Epidermal melanocyte (primary cell): ENCODE data around the gene BAIAP2.
"Not testable (repeated sequence)": the region's sequence is repeated elsewhere in the genome, so short reads cannot be mapped to it uniquely, and the experiment has no call there.

Source experiments
- DNase-seq: peaks from one replicate; pipeline ENCODE4 v3.0.0; 2011; ENCODE audit warnings: low spot score; ENCODE audit not compliant: insufficient read length

Gene BAIAP2

DNA sequence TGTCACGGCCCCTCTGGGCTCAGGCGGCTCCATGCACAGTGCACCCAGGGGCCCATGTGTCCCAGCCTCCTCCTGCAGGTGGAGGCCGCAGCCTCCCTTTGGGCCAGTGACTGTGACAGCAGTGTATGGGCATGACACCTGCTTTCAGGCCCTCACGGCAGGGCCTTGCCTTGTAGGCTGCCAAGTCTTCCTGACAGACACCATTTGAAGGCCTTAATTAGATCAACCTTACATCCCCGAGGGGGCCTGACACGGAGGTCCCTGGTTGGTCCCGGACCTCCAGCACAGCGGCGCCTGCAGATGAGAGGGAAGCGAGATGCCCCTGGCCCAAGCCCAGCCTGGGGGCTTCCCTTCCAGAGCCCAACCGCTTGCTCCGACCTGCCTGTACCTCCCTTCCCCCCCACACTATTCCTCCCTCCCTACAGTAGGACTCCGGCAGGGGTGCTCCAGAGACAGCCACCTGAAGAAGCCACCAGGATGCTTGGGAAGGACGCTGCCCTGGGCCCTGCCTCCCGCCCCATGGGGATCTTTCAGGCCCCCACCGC is 31.9 kb downstream of the BAIAP2 start:
- no peak for DNase-seq

DNA sequence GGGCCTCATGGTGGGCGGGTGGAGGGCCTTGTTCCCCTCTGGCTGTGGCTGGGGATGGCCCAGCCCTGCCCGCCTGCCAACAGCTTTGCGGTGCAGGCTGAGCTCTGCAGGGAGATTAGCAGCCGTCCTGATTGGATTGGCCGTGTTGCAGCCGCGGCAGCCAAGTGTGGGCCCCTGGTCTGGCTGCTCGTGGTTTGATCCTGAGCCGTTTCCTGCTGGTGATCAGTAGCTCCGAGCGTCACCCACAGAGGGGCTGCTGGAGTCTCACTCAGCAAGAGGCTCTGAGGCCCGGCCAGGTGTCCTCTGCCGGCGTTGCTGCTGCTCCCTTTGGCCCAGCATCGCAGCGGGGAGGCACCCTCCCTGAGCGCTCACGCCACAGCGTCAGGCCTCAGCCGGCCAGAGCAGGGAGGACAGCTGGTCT is 32.5 kb downstream of the BAIAP2 start:
- DNase-seq = no peak

DNA sequence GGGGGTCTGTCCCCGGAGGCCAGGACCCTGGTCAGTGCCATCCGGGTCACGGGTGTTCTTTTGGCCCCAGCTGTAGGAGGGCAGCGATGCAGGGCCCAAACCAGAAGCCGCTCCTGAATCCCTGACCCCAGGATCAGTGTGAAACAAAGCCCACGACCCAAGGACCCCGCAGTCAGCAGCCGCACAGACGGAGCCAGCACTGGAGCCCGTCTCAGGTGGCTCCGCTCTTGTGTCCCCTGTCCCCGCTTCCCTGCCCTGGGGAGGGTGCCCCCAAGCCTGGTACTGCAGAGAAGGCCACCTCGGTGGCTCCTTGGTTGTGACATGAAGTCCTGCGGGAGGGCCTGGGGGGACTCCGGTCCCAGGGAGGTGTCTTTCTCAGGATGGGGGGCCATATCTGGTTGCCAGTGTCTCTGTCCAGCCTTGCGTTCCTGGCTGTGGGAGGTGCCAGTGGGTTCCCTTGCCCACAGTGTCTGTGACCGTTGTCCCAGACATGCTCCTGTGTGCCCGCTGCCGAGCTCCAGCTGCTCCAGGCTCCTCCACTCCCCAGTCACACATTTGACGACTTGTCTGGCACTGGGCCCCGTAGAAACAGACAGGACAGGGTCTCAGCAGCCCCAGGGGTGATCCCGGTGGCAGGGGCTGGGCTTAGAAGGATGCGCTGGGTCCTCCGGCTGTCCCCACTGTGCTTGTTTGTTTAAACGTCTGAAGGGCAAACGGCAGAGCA is 33.6 kb downstream of the BAIAP2 start:
- DNase-seq = no peak

DNA sequence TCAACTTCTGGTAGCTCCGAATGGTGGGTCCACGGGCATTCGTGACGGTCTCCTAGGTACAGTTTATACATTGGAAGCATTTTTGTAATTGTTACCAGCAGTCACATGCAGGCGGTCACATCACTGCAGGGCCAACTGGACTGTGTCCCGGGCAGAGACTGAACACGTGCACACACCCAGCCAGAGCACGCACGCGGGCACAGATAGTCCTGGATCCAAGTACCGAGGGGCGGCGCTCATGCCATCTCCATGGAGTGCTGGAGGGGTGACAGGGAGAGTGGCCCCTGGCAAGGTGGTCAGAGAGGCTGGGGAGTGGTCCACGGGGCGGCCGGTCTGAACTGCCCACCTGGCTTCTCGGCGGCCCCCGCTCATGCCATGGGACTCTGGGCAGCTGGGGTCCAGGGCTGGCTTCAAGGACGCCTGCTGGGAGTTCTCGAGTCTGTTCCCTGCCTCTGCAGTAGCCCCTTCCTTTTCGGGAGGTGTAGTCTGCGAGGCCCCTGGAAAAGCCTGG is 34.2 kb downstream of the BAIAP2 start:
- DNase-seq = no peak

DNA sequence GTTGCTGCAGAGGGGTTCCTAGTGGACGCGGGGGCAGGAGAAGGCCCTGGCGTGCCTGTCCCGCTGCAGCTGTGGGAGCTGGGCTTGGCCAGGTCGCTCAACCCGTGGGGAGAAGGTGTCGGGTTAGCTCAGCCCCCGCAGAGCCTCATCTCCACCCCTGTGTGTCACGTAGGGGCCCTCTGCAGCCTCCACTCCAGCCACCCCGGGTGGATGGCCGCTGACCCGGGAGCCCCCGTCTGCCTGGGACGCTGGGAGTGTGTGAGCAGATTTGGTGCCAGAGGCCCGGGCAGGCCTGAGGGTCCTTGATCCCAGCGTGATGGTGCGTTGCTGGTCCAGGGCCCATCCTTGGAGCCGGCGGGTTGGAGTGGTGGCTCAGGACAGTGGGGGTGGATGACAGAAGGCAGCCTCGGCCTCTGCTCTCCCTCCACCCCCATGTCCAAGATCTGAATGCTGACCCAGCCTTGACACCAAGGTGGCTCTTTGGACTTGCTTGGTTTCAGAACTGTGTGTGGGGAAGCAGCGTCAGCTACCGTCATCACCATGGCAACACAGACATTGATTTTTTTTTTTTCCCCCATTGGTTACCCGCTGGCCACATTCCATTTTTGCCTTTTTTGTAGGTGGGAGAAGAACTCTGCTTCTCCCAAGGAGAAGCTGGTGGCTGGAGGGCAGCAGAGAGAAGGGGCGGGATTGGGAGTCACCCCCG is 35.7 kb downstream of the BAIAP2 start:
- DNase-seq = no peak

DNA sequence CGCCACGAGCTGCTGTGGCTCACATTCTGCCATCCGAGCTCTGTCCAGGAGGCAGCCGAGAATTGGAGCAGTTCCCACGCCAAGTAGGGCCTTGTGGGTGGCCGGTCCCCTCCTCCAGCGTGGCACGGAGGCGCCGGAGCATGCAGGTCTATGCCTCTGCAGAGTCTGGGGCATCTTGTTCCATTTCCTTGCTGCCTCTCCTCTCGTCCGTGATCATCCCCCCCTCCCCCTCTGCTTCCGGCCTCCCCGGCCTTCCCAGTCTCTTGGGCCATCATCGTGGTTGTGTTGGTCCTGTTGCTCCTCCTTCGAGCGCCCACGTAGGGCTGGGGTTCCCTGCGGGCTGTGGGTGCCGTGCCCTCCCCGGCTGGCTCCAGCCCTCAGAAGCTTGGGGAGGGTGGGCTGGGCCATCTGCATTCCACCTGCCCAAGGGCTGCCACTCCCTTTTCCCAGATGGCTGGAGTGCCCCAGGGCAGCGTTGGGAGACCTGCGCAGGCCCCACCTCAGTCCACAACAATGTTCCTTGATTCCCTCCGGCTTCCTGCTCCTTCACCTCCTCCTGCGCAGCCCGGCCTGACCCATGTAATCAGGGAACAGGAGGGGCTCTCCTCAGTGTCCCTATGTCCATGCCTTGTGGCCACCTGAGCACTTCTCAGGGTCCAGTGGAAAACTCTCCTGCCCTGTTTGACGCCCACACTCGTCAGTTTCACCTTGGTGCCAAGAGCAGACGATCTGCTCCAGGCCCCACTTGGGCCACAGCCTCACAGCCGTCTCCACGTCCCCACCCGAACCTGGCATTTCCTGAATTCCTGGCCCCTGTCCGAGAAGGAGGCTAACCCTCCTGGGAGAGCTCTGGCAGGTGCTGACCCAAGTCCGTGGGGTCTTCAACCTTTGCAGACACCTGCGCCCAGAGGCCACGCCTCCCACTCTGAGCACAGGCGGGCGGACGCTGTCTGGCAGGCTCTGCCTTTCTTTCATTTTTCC is 37.1 kb downstream of the BAIAP2 start:
- no peak for DNase-seq

DNA sequence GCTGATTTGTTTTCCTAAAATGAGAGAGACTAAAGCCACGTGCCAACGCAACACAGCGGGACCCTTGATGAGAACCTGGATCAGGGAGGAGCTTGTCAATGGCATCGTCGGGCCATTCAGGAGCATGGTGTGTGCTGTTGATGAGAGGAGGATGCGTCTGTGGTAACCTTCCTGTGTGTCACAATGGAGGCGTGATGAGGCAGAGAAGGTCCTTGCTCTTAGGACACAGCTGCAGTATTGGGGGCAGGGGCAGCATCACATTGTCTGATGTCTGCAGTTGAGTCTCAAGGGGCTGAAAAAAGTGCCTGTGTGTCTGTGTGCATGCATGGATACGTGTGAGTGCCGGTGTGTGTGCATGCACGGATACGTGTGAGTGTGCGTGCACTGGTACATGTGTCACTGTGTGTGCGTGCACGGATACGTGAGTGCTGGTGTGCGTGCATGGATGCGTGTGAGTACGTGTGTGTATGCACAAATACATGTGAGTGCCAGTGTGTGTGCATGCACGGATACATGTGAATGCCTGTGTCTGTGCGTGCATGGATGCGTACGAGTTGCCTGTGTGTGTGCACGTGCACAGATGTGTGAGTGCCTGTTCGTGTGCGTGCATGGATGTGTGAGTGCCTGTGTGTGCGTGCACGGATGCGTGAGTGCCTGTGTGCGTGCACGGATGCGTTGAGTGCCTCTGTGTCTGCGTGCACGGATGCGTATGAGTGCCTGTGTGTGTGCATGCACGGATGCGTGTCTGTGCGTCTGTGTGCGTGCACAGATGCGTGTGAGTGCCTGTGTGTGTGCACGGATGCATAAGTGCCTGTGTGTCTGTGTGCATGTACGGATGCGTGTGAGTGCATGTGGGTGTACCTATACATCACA is 39.3 kb downstream of the BAIAP2 start:
- no peak for DNase-seq

DNA sequence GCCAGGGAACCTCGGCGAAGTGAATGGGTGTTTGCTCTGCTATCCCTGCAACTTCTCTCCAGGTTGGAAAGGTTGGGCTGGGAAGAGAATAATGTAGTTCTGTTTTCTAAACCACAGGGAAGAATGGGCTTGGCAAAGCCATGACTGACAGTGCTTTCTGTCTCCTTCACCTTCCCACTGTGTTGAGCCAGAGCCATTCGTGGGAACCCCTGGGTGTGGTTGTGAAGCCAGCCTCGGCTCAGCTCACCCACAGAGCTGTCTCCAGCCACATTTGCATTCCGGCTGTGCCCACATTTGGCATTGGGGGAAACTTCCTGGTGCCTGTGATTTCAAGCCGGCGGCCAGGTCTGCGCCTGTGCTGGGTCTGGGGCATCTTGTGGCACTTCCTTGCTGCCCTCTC is 39.9 kb downstream of the BAIAP2 start:
- no peak for DNase-seq

DNA sequence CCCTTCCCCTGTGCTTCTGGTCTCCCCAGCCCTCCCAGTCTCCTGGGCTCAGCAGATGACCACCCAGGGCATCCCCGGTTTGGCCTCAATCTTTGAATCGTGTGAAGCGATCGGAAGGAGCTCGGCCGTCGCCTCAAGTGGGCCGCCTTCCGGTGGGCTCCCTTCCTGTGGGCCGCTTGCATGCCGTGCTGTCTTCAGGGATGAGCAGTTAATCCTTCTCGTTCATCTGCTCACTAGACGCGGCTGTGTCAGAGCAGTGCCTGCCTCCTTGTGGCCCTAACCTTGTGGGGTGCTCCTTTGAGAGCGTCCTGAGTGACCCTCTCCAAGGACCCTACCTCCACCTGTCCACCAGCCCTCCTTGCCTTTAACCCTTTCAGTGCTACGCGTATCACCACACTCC is 40.4 kb downstream of the BAIAP2 start:
- no peak for DNase-seq

DNA sequence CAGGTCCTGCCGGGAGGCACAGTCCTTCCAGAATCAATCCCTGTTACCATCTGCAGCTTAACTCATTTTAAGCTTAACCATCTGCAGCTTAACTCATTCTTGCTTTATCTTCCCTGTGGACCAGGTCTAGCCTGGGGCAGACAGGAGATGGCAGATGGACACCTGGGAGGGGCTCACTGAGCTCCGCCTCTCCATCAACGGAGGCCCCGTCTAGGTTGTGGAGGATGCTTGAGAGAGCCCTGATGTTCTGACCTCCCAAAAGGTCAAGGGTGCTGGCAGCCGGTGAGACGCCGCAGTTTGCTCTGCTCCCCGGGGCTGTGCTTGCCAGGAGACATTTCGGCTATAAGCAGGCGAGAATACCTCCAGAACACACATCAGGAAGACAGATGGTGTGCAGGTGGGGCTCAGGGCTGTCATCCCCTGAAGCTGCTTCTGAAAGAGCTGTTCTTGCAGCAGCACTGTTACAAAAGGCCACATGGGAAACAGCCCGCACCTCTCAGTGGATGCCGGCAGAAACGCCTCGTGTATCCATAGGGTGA is 41.3 kb downstream of the BAIAP2 start:
- no peak for DNase-seq

DNA sequence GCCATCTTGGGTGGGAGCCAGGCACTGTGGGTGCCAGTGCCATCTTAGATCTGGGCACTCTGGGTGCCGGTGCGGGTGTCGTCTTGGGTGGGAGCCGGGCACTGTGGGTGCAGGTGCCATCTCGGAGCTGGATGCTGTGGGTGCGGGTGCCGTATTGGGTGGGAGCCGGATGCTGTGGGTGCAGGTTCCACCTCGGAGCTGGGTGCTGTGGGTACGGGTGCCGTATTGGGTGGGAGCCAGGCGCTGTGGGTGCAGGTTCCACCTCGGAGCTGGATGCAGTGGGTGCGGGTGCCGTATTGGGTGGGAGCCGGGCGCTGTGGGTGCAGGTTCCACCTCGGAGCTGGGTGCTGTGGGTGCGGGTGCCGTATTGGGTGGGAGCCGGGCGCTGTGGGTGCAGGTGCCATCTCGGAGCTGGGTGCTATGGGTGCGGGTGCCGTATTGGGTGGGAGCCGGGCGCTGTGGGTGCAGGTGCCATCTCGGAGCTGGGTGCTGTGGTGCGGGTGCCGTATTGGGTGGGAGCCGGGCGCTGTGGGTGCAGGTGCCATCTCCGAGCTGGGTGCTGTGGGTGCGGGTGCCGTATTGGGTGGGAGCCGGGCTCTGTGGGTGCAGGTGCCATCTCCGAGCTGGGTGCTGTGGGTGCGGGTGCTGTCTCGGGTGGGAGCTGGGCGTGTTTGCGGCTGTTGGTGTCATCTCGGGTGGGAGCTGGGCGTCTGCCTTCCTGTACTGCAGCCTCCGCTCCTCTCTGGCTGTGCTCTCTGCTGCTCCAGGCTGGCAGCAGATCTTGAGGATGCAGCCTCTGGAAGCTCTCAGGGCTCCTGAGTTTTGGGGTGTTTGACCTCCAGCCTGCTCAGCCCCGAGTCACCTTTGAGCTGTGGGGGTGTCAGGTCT is 43.3 kb downstream of the BAIAP2 start:
- DNase-seq = not testable (repeated sequence)

DNA sequence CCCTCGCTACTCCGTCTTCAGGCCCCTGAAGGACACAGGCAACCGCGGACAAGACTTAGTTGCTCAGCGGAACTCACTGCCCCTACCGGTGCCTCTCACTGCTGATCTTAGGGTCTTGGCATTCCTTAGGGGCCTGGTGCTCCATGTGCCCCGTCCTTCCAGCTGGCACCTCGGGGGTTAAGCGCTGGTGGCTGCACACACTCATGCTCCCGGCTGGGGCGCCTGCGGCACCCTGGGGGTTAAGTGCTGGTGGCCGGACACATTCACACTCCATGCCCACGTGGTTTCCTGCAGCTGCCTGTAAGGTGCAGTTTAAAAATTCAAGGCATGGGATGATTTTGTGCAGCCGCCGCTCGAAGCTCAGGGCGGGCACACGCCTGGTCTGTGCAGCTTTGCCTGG is 45.1 kb downstream of the BAIAP2 start:
- no peak for DNase-seq

DNA sequence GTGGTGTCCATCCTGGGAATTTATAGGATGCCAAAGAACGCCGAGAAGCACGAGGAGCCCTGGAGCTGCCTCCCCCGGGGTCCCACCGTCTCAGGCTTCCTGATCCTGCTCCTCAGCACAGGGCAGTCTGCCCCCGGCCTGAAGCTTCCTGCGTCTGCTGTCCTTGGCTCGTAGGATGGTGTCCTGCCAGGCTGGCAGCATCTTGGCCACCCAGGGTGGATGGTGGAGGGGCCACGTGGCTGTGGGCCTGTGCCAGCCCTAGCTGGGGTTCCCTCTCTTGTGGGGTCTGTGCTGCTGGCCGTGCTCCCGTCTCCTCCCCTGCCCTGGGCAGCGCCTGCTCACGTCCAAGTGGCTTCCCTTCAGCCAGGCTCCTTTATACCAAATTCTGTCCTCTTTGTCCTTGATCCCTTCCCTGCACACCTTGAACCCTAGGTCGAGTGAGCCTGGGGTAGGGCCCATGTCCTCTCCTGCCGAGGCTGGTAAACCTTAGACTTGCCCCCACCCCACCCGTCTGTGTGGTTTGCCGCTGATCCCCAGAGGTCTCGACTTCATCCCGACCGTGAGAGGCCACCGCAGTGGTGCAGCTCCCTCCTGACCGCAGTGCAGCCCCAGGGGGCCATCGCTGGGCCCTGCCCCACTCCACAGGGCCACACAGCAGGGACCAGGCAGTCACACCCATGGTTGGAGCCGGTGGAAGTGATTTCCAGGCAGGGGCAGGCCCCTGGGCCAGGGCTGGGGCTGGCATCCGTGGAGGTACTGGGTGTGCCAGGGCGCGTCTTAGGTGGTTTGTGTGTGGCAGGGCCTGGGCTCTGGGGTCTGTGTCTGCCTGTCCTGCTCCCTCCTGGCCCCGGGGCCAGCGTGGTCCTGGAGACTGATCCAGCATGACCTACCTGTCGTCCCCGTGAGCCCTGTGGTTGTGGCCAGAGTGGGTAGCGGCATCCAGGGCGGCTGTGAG is 46.5 kb downstream of the BAIAP2 start:
- no peak for DNase-seq

DNA sequence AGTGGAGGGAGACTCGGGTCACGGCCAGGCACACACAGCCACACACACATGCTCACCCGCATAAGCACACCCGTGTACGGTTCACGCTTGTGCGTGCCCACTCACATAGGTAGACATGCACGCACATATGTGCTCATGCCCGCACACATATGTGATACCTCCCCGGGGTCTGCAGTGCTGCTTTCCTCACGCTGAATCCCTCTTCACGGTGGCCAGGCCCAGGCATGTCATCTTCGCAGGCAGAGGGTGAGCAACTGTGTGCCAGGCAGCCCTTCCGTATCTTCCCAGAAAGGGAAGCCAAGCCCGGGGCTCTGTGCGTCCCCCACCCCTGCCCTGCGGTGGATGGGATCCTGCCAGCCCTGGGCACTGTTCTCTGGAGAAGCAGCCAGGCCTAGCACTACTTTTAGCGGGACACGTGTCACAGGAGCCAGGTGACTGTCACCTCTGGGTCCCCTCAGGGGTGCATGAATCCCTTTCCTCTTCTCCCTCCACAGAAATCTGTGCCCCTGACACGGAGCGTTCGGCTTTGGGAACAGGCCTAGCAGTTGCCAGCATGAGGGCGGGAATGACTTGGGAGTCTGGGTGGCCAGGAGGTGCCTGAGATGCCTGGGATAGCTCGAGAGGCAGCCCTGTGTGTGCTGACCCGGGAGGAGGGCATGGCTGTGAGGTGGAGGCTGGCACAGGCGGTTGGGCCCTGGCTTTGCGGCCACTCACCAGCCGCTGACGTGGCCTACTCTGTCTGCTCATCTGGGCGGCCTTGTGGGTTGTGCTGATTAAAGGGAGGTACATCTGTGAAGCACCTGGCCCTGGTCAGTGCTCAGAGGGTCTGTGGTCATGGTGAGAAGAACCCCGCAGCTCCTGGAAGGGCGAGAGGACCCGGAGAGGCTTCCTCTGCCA is 47.5 kb downstream of the BAIAP2 start:
- no peak for DNase-seq

DNA sequence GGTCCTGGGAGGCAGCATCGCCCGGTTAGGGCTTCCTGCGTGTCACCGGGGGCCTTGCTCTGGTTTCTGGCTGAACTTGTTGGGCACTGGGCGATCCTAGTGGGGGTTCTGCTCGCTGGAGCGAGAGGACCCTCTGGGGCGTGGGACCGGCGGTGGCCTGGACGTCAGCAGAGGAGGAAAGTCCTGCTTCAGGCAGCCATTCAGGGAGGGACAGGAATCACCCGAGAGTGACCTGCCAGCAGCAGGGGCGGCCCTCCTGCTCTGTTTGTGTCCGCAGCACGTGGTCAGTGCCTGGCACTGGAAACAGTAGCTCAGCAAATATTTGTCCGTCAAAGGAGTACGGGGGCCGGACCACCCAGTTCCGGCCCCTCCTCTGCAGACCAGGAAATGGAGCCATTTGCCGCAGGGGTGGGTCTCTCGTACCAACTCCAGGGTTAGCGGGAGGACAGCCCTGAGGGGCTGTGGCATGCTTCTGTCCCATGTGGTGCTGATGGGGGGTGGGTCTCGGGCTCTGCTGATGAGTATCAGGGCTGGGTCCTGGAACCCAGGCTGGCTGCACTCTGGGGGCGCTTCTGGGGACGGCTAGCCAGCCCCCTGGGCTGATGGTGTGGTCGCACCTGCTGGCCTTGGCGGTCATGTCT is 48.3 kb downstream of the BAIAP2 start:
- no peak for DNase-seq

DNA sequence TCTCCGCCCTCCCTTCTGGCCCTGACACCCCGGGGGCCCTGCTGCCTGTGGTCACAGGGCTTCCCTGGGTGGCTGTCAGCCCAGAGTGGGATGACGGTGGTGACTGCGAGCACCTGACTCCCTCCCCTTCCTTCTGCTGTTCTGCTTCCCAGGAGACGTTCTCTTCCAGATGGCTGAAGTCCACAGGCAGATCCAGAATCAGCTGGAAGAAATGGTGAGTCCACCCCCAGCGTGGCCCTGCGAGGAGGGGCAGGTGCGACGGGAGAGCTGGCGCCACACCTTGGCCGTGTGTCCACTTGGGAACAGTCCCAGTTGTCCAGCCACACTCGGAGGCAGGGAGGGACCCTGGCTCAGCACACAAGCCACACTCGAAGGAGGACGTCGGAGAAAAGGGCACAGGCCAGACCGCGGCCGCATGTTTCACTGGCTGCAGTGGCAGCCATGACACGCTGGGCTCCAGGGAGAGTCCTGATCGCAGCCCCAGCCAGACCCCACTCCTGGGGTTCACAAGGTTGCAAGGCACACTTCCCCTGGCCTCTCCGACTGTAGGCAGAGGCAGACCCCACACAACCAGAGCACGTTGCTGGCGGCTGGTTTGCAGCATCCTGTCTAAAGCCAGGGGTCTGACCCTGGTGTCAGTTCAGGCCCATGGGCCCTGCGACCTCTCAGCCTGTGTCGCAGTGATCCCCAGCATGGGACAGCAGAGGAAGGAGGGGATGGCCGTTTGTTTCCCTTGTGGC is 49.9 kb downstream of the BAIAP2 start:
- no peak for DNase-seq
